ENCODE data around the gene PASK. TPM values are rescaled to one million over a fixed set of nuclear protein-coding genes. Genes with fewer than 3 reads are reported as not detected.
"Not testable (repeated sequence)": the region's sequence is repeated elsewhere in the genome, so short reads cannot be mapped to it uniquely, and the experiment has no call there.

Gene PASK
- total and polyA plus RNA-seq, 10 donors: 8.0 to 35.6 (median 17.6) TPM

DNA sequence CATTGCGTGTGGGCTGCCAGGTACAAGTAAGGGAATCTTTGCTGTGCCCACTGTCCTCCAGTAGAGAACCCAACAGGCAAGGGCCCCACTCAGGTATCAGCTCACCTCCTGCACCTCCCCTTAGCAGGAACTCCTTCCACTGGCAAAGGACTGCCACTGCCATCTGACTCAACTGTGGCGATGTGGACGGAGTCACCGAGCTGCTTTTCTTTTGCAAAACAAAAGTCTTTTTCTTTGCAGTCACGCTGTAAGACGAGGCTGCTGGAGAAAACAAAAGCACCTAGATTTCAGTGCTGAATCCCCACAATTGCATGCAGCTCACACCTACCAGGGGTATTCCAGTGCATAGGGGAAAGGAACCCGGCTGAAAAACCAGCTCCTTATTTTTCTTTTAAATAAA lies 55.1 kb downstream of the PASK start:
- H3K9me3 ChIP-seq: no peaks in the 10 kb centered on the region
- H3K27me3 ChIP-seq (replicated peaks in 1 of 7): no peaks in the 10 kb centered on the region
- no peak overlapping the region for H3K27ac ChIP-seq
- H3K36me3 ChIP-seq: peaks cover 0 to 100% (median 85%) of the 10 kb centered on the region in 6 donors
- H3K4me1 ChIP-seq: peaks cover 11 to 72% (median 40%) of the 10 kb centered on the region in 6 donors
- no peak overlapping the region for H3K4me3 ChIP-seq
- TF ChIP-seq POLR2AphosphoS5 (IDR thresholded peaks at IDR 0.05) (no peak), POLR2A (IDR thresholded peaks at IDR 0.05) (no peak)
- TF ChIP-seq, protein P1, sequence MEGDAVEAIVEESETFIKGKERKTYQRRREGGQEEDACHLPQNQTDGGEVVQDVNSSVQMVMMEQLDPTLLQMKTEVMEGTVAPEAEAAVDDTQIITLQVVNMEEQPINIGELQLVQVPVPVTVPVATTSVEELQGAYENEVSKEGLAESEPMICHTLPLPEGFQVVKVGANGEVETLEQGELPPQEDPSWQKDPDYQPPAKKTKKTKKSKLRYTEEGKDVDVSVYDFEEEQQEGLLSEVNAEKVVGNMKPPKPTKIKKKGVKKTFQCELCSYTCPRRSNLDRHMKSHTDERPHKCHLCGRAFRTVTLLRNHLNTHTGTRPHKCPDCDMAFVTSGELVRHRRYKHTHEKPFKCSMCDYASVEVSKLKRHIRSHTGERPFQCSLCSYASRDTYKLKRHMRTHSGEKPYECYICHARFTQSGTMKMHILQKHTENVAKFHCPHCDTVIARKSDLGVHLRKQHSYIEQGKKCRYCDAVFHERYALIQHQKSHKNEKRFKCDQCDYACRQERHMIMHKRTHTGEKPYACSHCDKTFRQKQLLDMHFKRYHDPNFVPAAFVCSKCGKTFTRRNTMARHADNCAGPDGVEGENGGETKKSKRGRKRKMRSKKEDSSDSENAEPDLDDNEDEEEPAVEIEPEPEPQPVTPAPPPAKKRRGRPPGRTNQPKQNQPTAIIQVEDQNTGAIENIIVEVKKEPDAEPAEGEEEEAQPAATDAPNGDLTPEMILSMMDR (IDR thresholded peaks at IDR 0.05 in 8 of 11, conservative IDR thresholded peaks at IDR 0.05 in 3 of 11): no peak
- 94 to 97% (median 96%) methylated on average over 7 of the region's 7 CpGs for WGBS, 5 donors
- DNase-seq: no peak
- intact Hi-C loops (cut with DNase I; ENCODE audit: low total_unique reads): no loop called here

DNA sequence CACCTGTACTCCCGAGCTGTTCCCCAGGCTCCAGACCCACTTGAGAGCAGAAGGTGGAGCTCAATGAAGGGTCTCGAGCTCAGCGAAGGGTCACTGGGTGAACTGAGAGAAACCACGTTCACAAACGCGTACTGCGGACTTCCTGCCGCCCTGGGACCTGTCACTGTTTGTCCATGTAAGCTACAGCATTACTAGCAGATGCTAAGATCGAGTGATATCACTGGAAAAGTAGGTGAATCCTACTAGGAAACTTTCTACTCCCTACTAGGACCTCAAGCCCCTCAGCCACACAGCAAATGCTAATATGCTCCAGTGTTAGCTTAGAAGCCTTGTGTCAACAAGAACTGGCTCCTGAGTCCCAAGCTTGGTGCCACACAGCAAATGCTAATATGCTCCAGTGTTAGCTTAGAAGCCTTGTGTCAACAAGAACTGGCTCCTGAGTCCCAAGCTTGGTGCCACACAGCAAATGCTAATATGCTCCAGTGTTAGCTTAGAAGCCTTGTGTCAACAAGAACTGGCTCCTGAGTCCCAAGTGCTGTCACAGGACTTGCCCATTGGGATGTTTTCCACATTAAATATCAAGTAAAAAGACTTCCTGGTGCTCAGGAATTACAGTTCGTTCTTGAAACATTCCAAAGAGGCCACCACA lies 56.0 kb downstream of the PASK start:
- H3K4me3 ChIP-seq; H3K9me3 ChIP-seq; DNase-seq; intact Hi-C loops (cut with DNase I; ENCODE audit: low total_unique reads); H3K27me3 ChIP-seq (replicated peaks in 1 of 7): not testable (repeated sequence)
- Histone ChIP-seq H3K27ac (peak overlapping the region in 1 of 8 donors; percentile 6), H3K4me1 (peaks cover 9 to 72% (median 33%) of the 10 kb centered on the region in 6 donors), H3K36me3 (peaks cover 0 to 100% (median 85%) of the 10 kb centered on the region in 6 donors)
- 79 to 89% (median 81%) methylated on average over 10 of the region's 10 CpGs for WGBS, 5 donors

DNA sequence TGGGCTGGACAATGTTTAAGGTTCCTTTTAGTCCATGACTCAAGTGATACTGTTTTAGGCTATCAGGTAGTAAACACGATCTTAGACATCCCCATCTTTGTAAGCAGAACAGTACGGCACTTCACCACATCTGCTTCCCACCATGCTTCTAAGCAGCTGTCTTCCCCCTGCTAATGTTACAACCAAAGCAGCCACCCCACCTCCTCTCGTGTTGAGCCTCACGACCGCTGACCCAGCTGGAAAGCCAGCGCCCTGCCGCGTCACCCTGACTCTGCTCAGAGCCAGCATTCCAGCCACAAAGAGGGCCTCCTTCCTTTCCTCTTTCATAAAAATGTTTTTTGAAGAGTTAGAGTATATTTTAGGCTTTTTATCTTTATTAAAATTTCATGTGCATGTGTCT lies 56.6 kb downstream of the PASK start:
- peaks cover 0 to 100% (median 88%) of the 10 kb centered on the region in 6 donors for H3K36me3 ChIP-seq
- WGBS, 5 donors: 67 to 83% (median 72%) methylated on average over 8 of the region's 8 CpGs

DNA sequence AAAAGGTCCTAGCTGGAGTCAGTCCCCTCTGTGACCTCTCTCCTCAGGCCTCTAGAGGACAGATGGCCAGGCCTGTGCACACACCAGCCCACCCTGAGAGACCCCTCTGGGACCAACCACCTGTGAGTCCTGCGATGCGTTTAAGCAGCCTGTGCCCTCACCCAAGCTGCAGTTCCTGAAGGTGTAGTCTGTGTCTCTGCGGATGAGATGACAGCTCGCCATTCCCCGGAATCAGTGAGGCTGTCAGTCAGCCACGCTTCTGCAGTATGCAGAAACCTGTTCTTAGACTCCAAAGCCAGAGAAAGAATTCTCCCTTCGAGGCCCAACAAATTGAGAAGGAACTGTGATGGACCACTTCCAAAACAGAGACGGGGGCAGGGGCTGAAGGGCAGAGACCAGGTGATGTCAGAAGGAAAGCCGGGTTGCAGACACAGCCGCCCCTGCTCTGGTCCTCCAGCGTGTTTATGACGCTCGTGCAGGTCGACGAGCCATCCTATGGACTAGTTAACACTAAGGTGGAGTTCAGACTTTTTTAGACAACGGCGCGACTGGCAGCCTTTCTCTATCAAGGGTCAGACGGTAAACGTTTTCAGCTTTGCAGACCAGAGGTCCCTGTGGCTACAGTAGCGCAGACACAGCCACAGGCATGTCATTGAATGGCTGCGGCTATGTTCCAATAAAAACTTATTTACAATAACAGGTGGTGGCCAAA lies 57.4 kb downstream of the PASK start:
- no peak overlapping the region for H3K4me3 ChIP-seq
- peaks cover 9 to 62% (median 22%) of the 10 kb centered on the region in 6 donors for H3K4me1 ChIP-seq
- no peak for DNase-seq
- no peaks in the 10 kb centered on the region for H3K27me3 ChIP-seq (replicated peaks in 1 of 7)
- peak in 1 of 3 donors; percentile 19 for TF ChIP-seq POLR2AphosphoS5 (IDR thresholded peaks at IDR 0.05)
- no peak for TF ChIP-seq POLR2A (IDR thresholded peaks at IDR 0.05)
- TF ChIP-seq, protein P1 (IDR thresholded peaks at IDR 0.05 in 8 of 11, conservative IDR thresholded peaks at IDR 0.05 in 3 of 11): no peak
- WGBS, 5 donors: 87 to 95% (median 94%) methylated on average over 20 to 22 of the region's 22 CpGs
- intact Hi-C loops (cut with DNase I; ENCODE audit: low total_unique reads): no loop called here
- peaks cover 0 to 100% (median 90%) of the 10 kb centered on the region in 6 donors for H3K36me3 ChIP-seq
- peak overlapping the region in 1 of 8 donors; percentile 6 for H3K27ac ChIP-seq
- H3K9me3 ChIP-seq: no peaks in the 10 kb centered on the region

More for the DNA sequence above, 56.6 kb downstream of the PASK start:
- H3K27ac ChIP-seq: peak overlapping the region in 1 of 8 donors; percentile 6
- intact Hi-C loops (cut with DNase I; ENCODE audit: low total_unique reads): no loop called here
- peak in 2 of 3 donors; percentile 25 to 42 for TF ChIP-seq POLR2AphosphoS5 (IDR thresholded peaks at IDR 0.05)
- TF ChIP-seq, protein P1 (IDR thresholded peaks at IDR 0.05 in 8 of 11, conservative IDR thresholded peaks at IDR 0.05 in 3 of 11): no peak
- H3K4me3 ChIP-seq: no peak overlapping the region
- DNase-seq: no peak
- H3K4me1 ChIP-seq: peaks cover 9 to 70% (median 29%) of the 10 kb centered on the region in 6 donors
- H3K27me3 ChIP-seq (replicated peaks in 1 of 7): no peaks in the 10 kb centered on the region
- H3K9me3 ChIP-seq: no peaks in the 10 kb centered on the region

All from spleen (tissue), 11 donors.